Hematopoietic multipotent progenitor cell treated with erythropoietin and hydrocortisone succinate and interleukin-3 and kit ligand, for 15 days (in vitro differentiated cells): ENCODE results near the gene EFHC2.
"Not testable (repeated sequence)": the region's sequence is repeated elsewhere in the genome, so short reads cannot be mapped to it uniquely, and the experiment has no call there.

Source experiments
- DNase-seq: peaks from one replicate; pipeline ENCODE4 v3.0.0-alpha.2; 2015; ENCODE audit warnings: low spot score

EFHC2 gene

GRCh38 chrX:44291468-44292092 lies 51.9 kb downstream of the EFHC2 start:
- DNase-seq, result no peak

DNA sequence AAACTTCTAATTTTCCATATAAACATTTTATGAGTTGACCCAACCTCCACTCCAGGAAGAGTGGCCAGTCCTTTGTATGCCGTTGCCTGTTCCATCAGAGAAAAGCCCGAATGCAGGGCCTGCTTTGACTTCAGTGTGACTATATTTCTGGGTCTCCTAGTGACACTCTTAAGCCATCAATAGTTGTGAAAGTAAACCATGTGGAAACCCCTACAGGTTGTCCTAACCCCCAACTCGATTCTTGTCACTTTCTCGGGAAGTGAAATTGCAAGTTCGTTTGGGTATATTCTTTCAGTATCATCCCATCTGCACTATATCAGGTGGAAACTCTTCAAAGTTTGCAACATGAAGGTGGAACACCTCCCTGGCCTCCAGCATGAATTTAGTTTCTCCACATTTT lies 52.8 kb downstream of the EFHC2 start:
- no peak for DNase-seq

GRCh38 chrX:44282753-44283152 lies 60.7 kb downstream of the EFHC2 start:
- no peak for DNase-seq

- no peak for DNase-seq
Measured at GRCh38 chrX:44280116-44280515, 63.4 kb downstream of the EFHC2 start.

DNA sequence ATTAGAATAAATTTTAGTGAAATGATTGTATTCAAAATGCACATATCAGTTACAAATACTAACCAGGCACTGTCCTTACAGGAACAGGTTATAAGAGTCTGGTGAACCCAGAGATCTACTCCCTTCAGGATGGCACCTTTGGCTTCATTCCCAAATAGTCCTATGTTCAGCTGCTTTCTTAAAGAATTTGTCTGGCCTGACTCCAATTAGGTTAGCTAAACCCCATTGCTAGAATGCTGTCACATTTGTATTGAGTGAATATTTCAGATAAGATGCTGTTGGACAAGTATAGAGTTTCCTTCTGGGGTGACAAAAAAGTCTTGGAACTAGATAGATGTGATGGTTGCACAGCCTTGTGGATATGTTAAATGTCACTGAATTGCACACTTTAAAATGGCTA lies 69.4 kb downstream of the EFHC2 start:
- DNase-seq, result no peak

DNA sequence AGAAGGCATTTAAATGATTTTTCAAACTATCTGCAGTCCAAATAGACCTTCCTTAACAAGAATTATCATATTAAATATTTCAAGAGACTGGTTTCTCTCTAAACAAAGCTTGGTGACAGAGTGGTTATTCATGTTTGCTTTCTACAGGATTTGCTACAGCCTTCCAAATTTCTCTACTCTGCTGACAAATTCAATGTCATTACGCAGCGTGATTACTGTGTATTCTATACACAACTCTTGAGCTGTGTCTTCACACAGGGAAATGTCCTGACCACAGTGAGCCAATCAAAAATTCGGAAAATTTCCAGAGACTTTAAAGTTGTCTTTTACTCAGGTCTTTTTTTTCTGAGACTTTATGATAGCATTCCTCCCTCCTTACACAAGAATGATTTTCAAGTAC lies 75.6 kb downstream of the EFHC2 start:
- DNase-seq, result no peak

DNA sequence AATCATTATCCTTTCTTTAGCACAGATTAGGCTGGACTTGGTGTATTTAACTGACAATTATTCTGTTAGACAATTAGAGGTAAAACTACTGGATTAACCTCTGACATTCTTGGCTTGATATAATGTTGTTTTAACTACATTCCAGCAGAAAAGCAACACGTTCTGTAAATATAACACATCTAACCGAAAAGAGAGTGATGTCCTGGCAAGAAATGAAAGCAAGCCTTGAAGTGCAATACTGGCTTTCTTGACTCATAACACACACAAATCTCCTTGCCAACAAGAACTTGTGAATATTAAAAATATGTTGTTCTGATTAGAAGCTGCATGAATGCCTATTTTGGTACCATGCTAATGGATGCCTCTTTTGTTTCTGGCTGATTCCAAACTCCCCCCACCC lies 76.4 kb downstream of the EFHC2 start:
- no peak for DNase-seq

DNA sequence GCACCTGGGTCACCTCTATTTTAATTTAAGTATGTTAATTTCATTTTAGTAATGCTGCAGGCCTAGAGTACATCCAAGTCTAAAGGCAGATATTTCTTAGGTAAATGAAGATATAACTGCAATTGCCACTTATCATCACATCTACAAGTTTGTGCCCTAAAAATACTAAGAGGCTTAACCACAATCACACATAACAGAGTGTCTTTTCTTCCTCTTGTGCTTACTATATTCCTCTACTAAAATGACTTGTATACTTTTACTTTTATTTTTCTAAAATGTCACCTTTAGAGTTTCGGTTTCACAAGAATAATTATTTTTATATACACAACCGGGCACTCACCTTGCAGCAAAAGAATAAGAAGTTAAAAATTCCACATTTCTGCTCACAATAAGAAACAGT lies 77.9 kb downstream of the EFHC2 start:
- DNase-seq, result no peak

DNA sequence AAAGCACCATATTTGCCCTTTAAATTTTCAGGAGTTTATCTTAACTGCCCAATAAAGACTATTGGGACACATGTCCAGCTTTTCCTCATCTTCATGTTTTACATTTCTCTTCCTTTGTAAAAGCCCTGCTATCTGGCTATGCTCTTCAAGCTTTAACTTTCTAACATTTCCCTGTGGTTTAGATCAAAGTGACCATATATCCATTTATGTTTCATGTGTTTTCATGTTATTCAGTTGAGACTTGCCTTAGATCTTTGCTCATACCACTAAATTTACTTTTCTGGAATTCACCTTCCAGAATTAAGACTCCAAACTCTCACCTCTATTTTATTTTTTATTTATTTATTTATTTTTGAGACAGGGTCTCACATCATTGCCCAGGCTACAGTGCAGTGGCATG lies 78.5 kb downstream of the EFHC2 start:
- DNase-seq, result no peak

- DNase-seq, result no peak
Measured at GRCh38 chrX:44261286-44261685, 82.2 kb downstream of the EFHC2 start.

DNA sequence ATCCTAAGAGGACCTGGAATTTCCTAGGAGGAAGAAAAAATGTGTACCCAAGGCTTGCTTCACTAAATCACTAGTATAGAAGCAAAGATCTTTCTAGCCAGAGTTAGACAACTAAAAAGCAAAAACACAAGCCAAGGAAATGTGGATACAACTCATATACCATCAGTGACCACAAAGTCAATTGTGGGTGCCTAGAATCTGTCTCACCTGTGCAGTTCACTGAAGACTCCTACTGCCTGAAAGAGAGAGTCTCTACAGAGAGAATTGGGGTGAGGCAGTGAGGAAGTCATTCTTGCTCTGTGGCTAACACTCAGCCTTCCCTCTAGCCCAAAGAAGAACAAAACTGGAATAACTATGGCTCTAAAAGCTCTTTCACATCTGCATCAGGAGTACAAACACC lies 82.9 kb downstream of the EFHC2 start:
- DNase-seq, result no peak

DNA sequence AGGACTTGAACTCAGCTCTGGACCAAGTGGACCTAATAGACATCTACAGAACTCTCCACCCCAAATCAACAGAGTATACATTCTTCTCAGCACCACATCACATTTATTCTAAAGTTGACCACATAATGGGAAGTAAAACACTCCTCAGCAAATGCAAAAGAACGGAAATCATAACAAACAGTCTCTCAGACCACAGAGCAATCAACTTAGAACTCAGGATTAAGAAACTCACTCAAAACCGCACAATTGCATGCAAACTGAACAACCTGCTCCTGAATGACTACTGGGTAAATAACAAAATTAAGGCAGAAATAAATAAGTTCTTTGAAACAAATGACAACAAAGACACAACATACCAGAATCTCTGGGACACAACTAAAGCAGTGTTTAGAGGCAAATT lies 87.7 kb downstream of the EFHC2 start:
- DNase-seq, result not testable (repeated sequence)

DNA sequence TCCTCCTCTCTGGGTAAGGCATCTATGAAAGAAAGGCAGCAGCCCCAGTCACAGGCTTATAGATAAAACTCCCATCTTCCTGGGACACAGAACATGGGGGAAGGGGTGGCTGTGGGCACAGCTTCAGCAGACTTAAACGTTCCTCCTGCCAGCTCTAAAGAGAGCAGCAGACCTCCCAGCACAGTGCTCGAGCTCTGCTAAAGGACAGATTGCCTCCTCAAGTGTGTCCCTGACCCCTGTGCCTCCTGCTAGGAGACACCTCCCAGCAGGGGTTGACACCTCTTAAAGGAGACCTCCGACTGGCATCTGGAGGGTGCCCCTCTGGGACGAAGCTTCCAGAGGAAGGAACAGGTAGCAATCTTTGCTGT lies 89.9 kb downstream of the EFHC2 start:
- DNase-seq, result no peak

DNA sequence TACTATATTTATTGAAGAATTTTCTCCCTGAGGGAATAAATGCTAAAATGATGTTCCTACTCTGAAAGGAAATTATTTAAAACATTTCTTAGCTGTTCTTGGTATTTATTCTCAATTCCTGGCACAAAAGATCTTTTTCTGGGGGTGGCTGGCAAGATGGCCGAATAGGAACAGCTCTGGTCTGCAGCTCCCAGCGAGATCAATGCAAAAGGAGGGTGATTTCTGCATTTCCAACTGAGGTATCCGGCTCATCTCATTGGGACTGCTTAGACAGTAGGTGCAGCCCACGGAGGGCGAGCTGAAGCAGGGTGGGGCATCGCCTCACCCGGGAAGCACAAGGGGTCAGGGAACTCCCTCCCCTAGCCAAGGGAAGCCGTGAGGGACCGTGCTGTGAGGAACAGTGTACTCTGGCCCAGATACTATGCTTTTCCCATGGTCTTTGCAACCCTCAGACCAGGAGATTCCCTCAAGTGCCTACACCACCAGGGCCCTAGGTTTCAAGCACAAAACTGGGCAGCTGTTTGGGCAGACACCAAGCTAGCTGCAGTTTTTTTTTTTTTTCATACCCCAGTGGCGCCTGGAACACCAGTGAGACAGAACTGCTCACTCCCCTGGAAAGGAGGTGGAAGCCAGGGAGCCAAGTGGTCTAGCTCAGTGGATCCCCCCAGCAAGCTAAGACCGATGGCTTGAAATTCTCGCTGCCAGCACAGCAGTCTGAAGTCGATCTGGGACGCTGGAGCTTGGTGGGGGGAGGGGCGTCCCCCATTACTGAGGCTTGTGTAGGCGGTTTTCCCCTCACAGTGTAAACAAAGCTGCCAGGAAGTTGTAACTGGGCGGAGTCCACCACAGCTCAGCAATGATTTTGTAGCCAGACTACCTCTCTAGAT lies 90.5 kb downstream of the EFHC2 start:
- DNase-seq, result not testable (repeated sequence)

GRCh38 chrX:44247468-44247867 lies 96.0 kb downstream of the EFHC2 start:
- DNase-seq, result no peak

DNA sequence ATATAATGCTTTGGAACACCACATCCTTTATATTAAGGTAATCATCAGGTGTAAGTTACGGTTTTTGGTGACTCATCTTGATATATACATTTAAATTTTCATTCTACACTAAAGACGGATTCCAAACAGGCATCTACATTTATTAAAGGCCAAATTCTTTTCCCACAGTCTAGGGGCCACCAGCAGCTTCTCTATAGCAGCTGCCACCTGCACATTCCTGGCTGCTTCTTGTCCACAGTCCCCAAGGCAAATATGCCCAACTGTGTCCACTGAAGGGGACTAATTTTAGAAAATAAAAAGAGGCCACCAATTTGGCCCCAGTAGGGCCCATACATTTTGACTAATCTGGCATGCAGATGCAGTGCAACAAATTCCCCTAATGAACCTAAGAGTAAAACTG lies 96.6 kb downstream of the EFHC2 start:
- DNase-seq, result no peak

- no peak for DNase-seq
Measured at GRCh38 chrX:44245733-44246132, 97.7 kb downstream of the EFHC2 start.

DNA sequence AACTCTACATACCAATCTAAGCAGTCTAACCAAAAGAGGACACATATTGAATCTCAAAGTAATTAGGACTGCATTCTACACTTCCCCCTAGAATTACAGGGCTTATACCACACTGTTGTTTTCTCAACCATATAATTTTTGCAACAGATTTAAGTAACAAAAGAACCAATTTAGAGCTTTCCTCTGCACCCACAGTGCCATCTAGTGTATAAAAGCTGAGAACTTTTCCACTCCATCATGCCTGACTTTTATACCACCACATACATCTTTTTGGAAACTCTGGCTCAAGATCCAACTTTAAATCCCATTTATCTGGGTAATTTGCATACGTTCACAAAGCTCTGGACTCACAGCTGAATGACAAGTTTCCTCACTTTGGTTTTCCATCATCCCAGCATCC lies 99.5 kb downstream of the EFHC2 start:
- no peak for DNase-seq

GRCh38 chrX:44241546-44241945 lies 101.9 kb downstream of the EFHC2 start:
- no peak for DNase-seq

GRCh38 chrX:44240036-44240435 lies 103.4 kb downstream of the EFHC2 start:
- no peak for DNase-seq

DNA sequence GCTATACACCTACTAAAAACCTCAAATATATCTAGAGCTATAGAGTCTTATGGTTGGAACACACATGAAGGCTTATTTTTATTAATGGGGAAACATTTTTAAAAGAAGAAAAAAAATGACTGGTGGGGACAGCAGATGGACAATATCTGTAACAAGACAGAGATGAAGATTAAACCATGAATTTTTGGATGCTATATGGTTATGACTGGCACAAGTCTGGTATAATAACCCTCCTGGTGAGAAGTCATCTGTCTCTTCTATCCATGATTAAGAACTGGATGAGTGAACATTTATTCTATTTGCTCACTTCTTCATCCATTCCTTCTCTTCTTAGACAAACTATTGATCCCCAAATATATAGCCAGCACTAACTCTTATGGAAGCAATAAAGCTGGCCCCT lies 104.4 kb downstream of the EFHC2 start:
- DNase-seq, result no peak

DNA sequence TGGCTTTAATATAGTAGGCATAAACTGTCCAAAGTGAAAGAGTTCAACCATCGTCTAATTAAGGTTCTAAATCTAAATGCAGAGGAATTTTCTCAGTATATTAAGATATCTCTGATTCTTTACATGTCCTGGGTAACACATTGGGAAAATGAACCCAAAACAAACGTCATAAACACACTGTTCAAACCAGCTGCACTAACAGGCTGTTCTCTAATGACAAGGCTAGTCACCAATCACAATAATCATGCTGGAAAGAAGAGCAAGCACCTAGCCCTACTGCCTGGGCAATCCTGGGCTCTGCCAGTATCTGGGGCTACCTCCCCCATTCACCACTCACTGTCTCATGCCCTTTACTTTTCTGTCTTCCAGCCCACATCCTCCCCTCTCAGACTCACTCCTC lies 107.9 kb downstream of the EFHC2 start:
- no peak for DNase-seq

DNA sequence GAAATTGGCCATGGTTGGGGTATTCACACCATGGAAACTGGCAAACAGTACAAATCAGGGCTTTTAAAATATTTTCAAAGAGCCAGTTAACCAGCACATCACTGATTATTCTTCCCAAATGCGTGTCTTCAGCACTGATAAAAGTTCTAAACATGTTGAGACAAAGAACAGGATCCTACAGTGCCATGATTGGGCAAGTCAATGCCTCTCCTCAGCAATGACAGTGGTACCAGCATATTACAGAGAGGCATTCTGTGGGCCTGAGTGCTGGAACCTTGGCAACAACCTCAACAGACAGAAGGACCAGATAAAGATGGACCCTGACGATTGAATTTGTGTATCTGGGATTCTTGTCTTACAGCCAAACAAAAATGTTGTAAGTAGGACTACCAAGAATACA lies 108.9 kb downstream of the EFHC2 start:
- no peak for DNase-seq

- DNase-seq, result no peak
Measured at GRCh38 chrX:44234116-44234515, 109.4 kb downstream of the EFHC2 start.
